Ectodermal cell (in vitro differentiated cells): Measurements from ENCODE around the gene ASXL2.
"Not testable (repeated sequence)": the region's sequence is repeated elsewhere in the genome, so short reads cannot be mapped to it uniquely, and the experiment has no call there.

Experiments
- H3K27ac ChIP-seq: 2 replicates; pipeline ENCODE4 v1.7.0; 2013; ENCODE audit warnings: mild to moderate bottlenecking, low read depth, low read length; ENCODE audit not compliant: insufficient read depth, poor library complexity, severe bottlenecking
- H3K27me3 ChIP-seq: 2 replicates; pipeline ENCODE4 v1.7.0; 2013; ENCODE audit warnings: mild to moderate bottlenecking, low read length; ENCODE audit not compliant: insufficient read depth, control insufficient read depth, poor library complexity, severe bottlenecking
- H3K36me3 ChIP-seq: one replicate; pipeline ENCODE4 v1.7.0; 2013; ENCODE audit warnings: low read length; ENCODE audit not compliant: control insufficient read depth, insufficient read depth
- H3K4me1 ChIP-seq: one replicate; pipeline ENCODE4 v1.7.0; 2013; ENCODE audit warnings: low read length; ENCODE audit not compliant: control insufficient read depth, insufficient read depth
- H3K4me3 ChIP-seq: 2 replicates; pipeline ENCODE4 v1.7.0; 2013; ENCODE audit warnings: low read depth, low read length, control low read depth; ENCODE audit not compliant: insufficient read depth
- H3K9me3 ChIP-seq: 2 replicates; pipeline ENCODE4 v1.7.0; 2013; ENCODE audit warnings: mild to moderate bottlenecking, low read length, moderate library complexity; ENCODE audit not compliant: control insufficient read depth
- WGBS, 2 experiments: methylation state at CpG; one replicate each; pipeline ENCODE4 v1.1.7; 2013; ENCODE audit warnings: missing lambda C conversion rate in 2 of 2; 5-methylcytosine and 5-hydroxymethylcytosine counted together

ASXL2 gene

GRCh38 chr2:25838152-25838756, 40.0 kb downstream of the ASXL2 start:
- no peaks in the 10 kb centered on the region for H3K4me1 ChIP-seq
- no peaks in the 10 kb centered on the region for H3K9me3 ChIP-seq
- H3K36me3 ChIP-seq: peaks cover under 1% of the 10 kb centered on the region
- no peak overlapping the region for H3K4me3 ChIP-seq
- WGBS, 2 experiments: 88 to 96% methylated on average over 1 to 2 of the region's 2 CpGs
- H3K27me3 ChIP-seq: no peaks in the 10 kb centered on the region
- H3K27ac ChIP-seq: no peak overlapping the region

GRCh38 chr2:25835906-25836305, 42.4 kb downstream of the ASXL2 start:
- WGBS, 2 experiments: 87 to 89% methylated on average over 2 of the region's 2 CpGs
- H3K36me3 ChIP-seq: peaks cover 7% of the 10 kb centered on the region
- H3K27ac ChIP-seq: no peak overlapping the region

DNA sequence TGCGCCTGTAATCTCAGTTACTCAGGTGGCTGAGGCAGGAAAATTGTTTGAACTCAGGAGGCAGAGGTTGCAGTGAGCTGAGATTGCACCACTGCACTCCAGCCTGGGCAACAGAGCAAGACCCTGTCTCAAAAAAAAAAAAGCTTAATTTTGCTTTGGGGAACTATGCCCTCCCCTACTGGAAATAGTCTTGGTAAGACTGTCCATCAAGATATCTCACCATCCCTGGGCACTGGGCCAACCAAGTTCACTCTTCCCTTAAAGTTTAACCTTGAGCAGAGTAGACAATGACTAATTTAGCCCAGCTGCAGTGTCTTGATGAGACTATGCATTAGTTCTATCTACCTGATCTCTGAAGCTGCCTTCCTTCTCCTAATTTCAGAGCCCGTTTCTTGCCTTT, 44.7 kb downstream of the ASXL2 start:
- 89 to 94% methylated on average over 2 of the region's 2 CpGs for WGBS, 2 experiments
- H3K27ac ChIP-seq: no peak overlapping the region
- H3K27me3 ChIP-seq: no peaks in the 10 kb centered on the region
- no peak overlapping the region for H3K4me3 ChIP-seq
- peaks cover 7% of the 10 kb centered on the region for H3K36me3 ChIP-seq
- H3K9me3 ChIP-seq: no peaks in the 10 kb centered on the region
- no peaks in the 10 kb centered on the region for H3K4me1 ChIP-seq

More at GRCh38 chr2:25835906-25836305, 42.4 kb downstream of the ASXL2 start:
- no peak overlapping the region for H3K4me3 ChIP-seq
- H3K4me1 ChIP-seq: no peaks in the 10 kb centered on the region
- no peaks in the 10 kb centered on the region for H3K9me3 ChIP-seq
- H3K27me3 ChIP-seq: no peaks in the 10 kb centered on the region

DNA sequence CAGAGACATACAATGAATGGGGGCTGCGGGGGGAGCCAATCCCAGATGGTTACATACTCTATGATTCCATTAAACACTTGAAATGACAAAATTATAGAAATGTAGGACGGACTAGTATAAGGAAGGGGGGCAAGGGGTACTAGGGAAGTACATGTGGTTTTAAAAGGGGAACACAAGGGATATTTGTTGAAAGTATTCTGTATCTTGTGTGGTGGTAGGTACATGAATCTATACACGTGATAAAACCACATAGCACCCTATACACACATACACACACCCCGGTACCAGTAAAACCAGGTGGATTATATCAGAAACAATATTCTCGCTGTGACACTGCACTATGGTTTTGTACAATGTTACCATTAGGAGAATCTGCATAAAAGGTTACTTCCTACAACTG, 45.4 kb downstream of the ASXL2 start:
- WGBS, 2 experiments: 93 to 98% methylated on average over 3 to 5 of the region's 5 CpGs
- H3K36me3 ChIP-seq: peaks cover 7% of the 10 kb centered on the region
- no peak overlapping the region for H3K4me3 ChIP-seq
- no peaks in the 10 kb centered on the region for H3K4me1 ChIP-seq
- no peak overlapping the region for H3K27ac ChIP-seq
- H3K9me3 ChIP-seq: no peaks in the 10 kb centered on the region
- no peaks in the 10 kb centered on the region for H3K27me3 ChIP-seq

DNA sequence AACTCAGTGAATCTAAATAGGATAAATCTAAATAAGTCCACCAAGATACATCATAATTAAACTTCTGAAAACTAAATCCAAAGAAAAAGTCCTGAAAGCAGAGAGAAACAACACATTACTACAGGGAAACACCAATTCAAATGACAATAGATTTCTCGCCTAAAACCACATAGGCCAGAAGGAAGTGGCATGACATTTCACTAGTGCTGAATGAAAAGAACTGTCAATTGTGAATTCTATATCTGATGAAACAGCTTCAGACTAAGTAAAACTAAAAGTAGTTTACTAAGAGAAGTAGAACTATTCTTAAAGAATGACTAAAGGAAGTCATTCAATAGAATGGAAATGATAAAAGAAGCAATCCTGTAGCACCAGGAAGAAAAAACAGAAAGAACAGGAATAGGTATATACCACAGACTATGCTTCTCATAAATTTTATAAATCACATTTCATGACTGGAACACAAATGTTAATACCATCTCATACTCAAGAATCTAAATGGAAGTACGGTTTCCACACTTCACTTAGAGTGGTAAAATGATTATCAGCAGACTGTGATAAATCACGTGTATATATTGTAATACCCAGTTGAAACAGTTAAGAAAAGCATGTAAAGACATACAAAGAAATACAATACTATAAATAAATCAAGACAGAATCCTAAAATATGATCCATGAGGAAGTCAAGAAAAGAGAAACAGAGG, 46.4 kb downstream of the ASXL2 start:
- Histone ChIP-seq H3K4me1 (no peaks in the 10 kb centered on the region), H3K27ac (no peak overlapping the region), H3K27me3 (no peaks in the 10 kb centered on the region), H3K4me3 (no peak overlapping the region), H3K36me3 (peaks cover 7% of the 10 kb centered on the region), H3K9me3 (no peaks in the 10 kb centered on the region)
- WGBS, 2 experiments: 86 to 97% methylated on average over 1 to 2 of the region's 3 CpGs

GRCh38 chr2:25829828-25830227, 48.5 kb downstream of the ASXL2 start:
- WGBS, 2 experiments: 67 to 76% methylated on average over 2 of the region's 2 CpGs
- Histone ChIP-seq H3K4me1 (no peaks in the 10 kb centered on the region), H3K27ac (no peak overlapping the region)

GRCh38 chr2:25829377-25829704, 48.9 kb downstream of the ASXL2 start:
- Histone ChIP-seq H3K4me3 (no peak overlapping the region), H3K9me3 (no peaks in the 10 kb centered on the region), H3K27me3 (no peaks in the 10 kb centered on the region), H3K4me1 (no peaks in the 10 kb centered on the region), H3K27ac (no peak overlapping the region), H3K36me3 (peaks cover 7% of the 10 kb centered on the region)
- WGBS, 2 experiments: 100% methylated on average over 1 of the region's 1 CpG

More at GRCh38 chr2:25829828-25830227, 48.5 kb downstream of the ASXL2 start:
- Histone ChIP-seq H3K4me3 (no peak overlapping the region), H3K27me3 (no peaks in the 10 kb centered on the region), H3K36me3 (peaks cover 7% of the 10 kb centered on the region), H3K9me3 (no peaks in the 10 kb centered on the region)

DNA sequence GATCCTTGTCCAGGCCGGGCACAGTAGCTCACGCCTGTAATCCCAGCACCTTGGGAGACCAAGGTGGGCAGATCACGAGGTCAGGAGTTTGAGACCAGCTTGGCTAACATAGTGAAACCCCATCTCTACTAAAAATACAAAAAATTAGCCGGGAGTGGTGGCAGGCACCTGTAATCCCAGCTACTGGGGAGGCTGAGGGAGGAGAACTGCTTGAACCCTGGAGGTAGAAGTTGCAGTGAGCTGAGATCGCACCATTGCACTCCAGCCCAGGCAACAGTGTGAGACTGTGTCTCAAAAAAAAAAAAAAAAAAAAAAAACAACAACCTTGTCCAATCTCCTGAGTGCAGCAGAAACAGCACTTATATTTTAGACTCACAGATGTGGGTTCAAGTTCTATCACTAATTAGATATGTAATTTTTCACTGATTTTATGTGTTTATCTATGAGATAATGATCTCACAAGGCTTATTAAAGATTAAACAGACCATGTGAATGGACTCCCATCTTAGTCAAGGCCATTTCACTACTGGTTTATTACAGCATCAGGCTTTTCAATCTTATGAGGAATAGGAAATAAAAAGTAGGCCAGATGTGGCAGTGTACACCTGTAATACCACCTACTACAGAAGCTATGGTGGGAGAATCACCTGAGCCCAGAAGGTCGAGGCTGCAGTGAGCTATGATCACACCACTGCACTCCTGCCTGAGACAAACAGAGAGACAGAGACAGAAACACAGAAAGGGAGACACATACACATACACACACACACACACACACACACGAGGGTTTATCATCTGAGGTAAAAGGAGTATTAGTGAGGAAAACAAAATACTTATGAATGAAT, 49.5 kb downstream of the ASXL2 start:
- H3K4me1 ChIP-seq, H3K27ac ChIP-seq, H3K9me3 ChIP-seq, H3K27me3 ChIP-seq, H3K36me3 ChIP-seq, H3K4me3 ChIP-seq: not testable (repeated sequence)
- 94 to 96% methylated on average over 6 of the region's 7 CpGs for WGBS, 2 experiments

- WGBS, 2 experiments: 97 to 98% methylated on average over 2 of the region's 2 CpGs
- Histone ChIP-seq H3K36me3 (no peaks in the 10 kb centered on the region), H3K4me3 (no peak overlapping the region), H3K9me3 (no peaks in the 10 kb centered on the region), H3K27ac (no peak overlapping the region), H3K27me3 (no peaks in the 10 kb centered on the region), H3K4me1 (no peaks in the 10 kb centered on the region)
Measured at GRCh38 chr2:25825238-25825637, 53.0 kb downstream of the ASXL2 start.

DNA sequence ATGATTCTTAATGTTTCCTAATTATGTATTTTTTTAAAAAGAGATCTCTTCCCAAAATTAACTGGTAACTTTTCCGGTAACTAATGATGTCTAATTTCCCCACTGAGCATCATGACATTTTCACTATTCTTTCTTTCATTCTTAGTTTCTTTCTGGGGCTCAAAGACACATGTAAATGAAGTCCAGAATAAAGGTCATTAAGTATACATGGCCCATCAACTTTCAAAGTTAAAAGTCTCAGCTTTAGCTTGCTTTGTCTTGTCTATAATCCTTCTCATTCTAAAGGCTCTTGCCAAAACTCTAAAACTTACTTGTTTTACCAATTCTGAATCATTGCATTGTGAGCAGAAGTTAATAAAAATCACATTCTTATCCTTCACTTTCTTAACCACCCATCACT, 53.6 kb downstream of the ASXL2 start:
- no peak overlapping the region for H3K27ac ChIP-seq
- 96 to 100% methylated on average over 1 of the region's 1 CpG for WGBS, 2 experiments
- H3K4me3 ChIP-seq: no peak overlapping the region
- no peaks in the 10 kb centered on the region for H3K36me3 ChIP-seq
- no peaks in the 10 kb centered on the region for H3K4me1 ChIP-seq
- no peaks in the 10 kb centered on the region for H3K9me3 ChIP-seq
- H3K27me3 ChIP-seq: no peaks in the 10 kb centered on the region
